ENCODE data around the gene PLEKHG5.

DNA sequence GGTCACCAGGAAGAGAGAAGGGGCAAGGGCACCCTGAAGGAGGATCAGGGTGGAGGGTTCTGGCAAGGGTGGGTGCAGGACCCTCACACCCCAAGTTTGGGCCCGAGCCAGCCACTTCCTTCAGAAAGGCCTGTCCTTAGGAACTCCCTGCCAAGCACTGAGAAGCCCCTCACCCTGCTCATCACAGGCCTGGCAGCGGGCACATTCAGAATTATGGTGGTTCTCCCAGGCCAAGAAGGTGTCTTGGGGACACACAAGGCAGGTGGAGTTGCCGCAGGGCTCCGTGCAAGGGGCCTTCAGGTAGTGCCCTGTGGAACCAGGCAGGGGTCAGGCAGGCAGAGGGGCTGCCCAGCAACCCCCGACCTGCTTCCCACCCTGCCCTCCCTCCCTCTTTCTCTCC lies 26.6 kb downstream of the PLEKHG5 start:
- TF ChIP-seq CTCF (conservative IDR thresholded peaks at IDR 0.05), result no peak
- TF ChIP-seq ZFX (IDR thresholded peaks at IDR 0.05), result no peak
